DMS53 treated with DMSO at 0.1 percent for 48 hours (cell line): Measurements from ENCODE around the gene OR4K15.
"Not testable (repeated sequence)": the region's sequence is repeated elsewhere in the genome, so short reads cannot be mapped to it uniquely, and the experiment has no call there.

Experiments
- DNase-seq: peaks from one replicate; lab custom pipeline; 2025; ENCODE audit not compliant: unreplicated experiment; lab: John Stamatoyannopoulos, UW

Gene OR4K15, protein sequence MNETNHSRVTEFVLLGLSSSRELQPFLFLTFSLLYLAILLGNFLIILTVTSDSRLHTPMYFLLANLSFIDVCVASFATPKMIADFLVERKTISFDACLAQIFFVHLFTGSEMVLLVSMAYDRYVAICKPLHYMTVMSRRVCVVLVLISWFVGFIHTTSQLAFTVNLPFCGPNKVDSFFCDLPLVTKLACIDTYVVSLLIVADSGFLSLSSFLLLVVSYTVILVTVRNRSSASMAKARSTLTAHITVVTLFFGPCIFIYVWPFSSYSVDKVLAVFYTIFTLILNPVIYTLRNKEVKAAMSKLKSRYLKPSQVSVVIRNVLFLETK

DNA sequence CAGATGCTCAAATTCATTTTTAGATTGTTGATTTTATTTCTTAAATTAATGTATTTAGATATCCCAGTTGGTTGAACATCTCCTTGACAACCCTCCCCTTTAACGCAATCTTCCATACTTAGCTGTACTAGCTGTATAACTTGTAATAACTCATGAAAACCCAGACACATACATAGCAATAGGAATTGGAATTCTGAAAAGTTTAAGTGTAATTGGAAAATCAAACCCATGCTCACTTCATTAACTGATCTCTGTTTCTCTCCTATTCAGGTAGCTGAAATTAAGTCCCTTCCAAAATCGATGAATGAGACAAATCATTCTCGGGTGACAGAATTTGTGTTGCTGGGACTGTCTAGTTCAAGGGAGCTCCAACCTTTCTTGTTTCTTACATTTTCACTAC is at the start of gene OR4K15:
OR4K15 (plus strand) TSS at position 301 of the 400 bp plus-strand sequence; CDS start at position 301, 0 bp downstream.
- no peak for DNase-seq

DNA sequence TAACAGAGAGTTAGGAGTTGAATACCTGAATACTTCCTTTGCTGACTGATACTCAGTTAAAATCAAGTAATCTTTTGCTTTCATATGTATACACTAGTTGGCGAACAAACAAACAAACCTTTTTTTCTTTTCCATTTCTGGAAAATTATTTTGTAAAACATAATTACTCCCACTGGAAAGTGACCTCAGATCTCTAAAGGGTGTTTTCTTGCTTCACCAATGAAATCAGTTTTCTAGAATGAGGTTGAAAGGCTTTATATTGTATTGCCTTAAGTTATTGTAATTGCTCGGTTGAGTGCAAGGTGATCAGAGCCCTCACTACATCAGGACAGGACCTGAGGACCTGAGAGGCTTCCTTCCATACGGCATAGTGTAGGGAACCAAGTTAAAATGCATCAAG is 44.8 kb upstream of the OR4K15 start, which contains the start of gene OR4K1:
OR4K1 (plus strand) TSS at position 301 of the 400 bp plus-strand sequence. CDS start 4,750 bp downstream, outside the sequence.
- no peak for DNase-seq

DNA sequence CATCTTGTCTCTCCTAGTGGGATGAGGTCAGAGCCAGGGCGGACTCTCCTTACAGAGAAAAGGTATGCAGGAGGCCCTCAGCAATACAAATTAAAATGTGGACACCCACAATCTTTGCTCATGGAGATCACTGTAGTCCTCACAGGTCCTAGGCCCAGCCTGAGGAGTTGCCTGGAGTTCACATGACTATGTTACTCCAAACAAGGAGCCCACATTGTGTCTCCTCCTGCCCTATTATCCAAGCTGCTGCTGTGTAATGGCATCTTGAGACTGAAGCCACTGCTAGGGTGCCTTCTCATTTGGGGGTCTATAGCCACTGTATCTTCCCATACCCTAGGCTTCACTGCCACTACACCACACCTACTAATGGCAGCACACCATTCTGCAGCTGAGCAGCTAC is 33.7 kb upstream of the OR4K15 start:
- DNase-seq = no peak

DNA sequence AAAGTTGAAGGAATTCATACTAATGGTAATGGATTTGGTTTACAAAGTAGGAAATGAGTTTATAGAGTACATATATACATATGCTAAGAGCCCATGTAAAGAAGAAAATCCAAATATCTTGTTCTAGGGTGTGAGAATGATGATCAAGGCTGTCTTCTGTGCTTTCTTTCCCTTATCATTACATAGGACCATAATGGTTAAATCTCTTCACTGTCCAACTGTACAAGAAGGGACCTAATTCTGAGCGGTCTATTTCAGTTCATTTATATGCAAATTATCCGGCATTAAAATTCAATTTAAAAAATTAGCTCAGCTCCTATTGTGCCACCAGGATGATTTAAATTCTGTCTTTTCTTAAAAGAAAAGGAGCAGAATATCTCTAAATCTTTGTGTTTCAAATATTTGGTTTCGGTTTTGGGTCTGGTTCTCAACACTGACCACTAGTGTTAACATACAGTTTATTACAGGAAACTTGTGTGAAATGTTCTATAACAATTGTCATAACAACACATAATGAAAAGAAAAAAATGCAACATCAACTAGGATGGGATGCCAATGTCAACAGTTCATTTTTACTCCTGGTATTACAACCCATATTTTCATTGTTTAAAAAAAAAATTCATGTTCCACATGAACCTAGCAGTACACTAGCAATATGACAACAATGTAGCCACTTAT is 27.8 kb upstream of the OR4K15 start:
- DNase-seq = no peak

DNA sequence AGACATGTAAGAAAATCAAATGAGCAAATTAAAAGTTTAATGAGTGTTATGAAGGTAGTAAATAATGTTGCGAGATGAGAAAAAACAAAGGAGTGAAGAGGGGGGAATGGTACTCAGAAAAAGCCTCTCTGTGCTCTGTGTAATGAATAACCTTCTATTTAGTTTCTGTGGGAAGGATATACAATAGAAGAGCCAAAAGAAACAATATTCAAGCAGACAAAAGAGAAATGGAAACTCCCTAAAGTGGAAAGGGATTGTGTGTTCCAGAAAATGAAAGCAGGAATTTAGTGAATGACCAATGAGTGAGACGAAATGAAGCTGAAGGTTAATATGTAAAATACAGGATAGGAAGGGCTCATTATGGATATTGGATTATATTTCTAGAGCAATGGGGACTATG is 26.2 kb upstream of the OR4K15 start:
- no peak for DNase-seq

DNA sequence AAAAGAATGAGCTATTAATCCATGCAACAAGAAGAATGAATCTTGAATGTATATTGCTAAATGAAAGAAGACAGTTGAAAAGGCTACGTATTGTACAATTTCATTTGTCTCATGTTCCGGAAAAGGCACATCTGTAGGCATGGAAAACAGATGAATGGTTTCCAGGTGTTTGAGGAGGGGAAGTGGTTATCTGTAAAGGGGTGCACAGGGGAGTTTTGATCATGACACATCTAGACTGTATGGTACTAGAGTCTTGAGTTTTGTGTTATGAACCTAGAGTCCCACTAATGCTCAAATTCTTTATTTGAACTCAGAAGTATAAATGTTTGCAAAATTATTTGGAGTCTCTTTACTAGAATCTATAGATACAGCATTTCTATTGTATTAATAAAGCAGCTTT is 5.7 kb upstream of the OR4K15 start:
- not testable (repeated sequence) for DNase-seq

DNA sequence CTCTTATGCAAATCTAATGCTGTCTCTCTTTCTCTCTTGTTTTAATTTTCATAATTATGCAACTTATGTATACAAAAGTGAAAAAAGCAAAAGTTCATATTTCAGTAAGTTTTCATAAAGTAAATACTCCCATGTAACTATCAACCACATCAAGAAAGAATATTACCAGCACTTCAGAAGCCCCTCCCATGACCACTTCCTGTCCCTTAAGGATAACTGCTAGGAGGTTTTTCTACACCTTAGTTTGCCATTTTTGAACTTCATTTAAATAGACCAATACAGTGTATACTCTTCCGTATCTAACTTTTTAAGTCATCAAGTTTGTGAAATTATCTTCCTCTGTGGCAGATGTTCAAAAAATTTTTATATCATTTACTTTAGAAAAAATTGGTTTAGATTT is 547 bp upstream of the OR4K15 start:
- no peak for DNase-seq

DNA sequence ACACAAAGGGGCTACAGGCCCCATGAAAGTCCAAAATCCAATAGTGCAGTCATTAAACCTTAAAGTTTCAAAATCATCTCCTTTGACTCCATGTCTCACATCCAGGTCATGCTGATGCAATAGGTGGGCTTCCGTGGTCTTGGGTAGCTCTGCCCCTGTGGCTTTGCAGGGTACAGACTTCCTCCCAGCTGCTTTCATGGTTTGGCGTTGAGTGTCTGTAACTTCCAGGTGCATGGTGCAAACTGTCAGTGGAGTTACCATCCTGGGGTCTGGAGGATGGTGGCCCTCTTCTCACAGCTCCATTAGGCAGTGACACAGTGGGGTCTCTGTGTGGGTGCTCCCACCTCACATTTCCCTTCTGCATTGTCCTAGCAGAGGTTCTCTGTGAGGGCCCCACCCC is 18.0 kb downstream of the OR4K15 start:
- DNase-seq = no peak

DNA sequence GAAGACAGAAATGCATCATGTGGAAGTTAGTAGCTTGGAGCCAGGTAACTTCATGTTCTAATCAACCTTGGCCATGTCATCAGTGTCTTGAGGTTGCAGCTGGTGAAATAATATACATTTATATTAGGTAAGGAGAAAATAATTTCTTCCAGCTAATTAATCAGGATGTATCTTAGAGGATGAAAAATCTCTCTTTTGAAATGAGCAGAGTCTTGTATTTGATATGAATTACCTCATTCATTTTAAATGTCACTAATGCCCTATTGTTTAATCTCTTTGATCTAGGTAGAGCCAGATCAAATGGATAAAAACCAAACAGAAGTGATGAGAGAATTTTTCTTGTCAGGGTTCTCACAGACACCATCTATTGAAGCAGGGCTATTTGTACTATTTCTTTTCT is 26.5 kb downstream of the OR4K15 start, which contains the start of gene OR4Q2:
OR4Q2 (plus strand) TSS at position 301 of the 400 bp plus-strand sequence.
- no peak for DNase-seq

DNA sequence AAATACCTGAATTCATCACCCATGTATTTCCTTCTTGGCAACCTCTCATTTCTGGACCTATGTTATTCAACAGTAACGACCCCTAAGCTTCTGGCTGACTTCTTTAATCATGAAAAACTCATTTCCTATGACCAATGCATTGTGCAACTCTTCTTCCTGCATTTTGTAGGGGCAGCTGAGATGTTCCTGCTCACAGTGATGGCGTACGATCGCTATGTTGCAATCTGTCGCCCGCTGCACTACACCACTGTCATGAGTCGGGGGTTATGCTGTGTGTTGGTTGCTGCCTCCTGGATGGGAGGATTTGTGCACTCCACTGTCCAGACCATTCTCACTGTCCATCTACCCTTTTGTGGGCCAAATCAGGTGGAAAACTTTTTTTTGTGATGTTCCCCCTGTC is 26.9 kb downstream of the OR4K15 start:
- no peak for DNase-seq

DNA sequence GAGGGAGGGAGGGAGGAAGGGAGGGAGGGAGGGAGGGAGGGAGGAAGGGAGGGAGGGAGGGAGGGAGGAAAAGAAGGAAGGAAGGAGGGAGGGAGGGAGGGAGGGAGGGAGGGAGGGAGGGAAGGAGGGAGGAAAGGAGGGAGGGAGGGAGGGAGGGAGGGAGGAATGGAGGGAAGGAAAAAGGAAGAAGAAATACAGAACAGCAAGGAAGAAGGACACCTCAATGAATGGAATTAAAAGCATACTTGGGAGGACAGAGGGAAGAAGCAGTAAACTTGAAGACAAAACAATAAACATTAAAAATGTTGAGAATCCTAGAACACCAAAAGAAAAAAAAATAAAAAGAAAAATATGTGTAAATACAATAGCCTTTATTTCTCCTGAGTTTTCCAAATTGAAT is 32.8 kb downstream of the OR4K15 start:
- DNase-seq = no peak

DNA sequence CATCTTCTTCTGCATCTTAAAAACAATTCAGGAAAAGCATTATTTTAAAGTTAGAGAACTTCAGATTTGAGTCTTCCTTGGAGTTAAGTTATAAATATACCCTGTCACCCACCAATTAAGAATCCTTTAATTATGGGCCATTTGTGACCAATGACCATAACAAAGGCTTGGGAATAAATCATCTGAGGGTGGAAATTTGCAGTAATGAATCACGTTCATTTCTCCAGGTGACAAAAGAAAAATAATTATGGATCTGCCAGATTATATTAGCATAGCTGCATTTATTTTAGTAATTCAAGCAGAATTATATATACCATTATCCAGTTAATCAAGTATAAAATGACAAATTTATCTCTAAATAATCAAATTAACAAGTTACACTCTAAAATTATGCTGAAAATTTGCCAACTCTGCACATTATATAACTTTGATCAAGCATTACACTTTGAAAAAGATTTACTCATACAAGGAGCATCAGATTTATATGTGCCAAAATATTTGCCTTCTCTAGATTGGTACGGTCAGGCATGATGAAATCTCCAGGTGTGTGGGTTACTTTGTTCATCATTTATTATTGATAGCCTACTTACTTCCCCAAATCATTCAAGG is 44.0 kb downstream of the OR4K15 start, which contains the start of gene OR4K14:
OR4K14 (minus strand) TSS at position 51 of the 609 bp plus-strand sequence. CDS start 4,114 bp downstream, outside the sequence.
- DNase-seq = no peak
